Measurements from ENCODE around the gene SMIM12.
"Not testable (repeated sequence)": the region's sequence is repeated elsewhere in the genome, so short reads cannot be mapped to it uniquely, and the experiment has no call there.

SMIM12 gene

DNA sequence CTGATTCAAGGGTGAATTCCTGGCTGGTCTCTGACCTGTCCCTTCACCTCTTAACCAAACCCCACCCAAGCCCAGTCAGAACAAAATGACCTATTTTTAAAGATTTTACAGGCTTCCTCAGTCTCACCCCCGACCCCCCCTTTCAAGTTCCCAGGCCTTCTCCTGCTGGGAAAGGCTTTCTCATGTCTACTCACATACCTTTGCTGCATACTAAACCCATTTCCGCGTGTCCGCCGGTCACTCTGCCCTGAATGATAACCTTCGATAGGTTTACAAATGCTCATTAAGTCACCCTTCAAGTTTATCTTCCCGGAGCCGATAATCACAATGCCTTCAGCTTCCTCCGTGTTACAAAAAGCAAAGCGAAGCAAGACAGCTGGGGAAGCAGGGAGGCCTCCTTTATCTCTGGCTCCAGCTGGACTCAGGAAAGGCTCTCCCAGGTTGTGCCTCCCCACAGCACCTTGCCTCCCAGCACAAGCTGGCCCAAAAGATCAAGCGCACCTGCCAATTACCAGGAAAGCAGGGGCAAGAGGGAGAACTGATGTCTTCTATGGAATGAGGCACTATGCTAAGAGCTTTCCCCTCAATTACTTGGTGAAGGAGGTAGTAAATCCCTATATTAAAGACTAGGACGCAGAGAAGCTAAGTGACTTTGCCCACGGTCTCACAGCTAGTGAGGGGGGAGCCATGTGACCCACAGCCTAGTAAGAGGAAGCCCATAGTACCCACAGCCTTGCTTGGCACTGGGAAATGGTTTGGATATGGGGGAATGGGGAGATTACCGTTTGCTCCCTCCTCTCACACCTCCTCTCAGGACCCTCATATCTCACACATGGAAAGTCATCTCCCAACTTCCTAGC lies 15.9 kb downstream of the SMIM12 start:
- DNase-seq (ENCODE audit: low read depth) = no peak

DNA sequence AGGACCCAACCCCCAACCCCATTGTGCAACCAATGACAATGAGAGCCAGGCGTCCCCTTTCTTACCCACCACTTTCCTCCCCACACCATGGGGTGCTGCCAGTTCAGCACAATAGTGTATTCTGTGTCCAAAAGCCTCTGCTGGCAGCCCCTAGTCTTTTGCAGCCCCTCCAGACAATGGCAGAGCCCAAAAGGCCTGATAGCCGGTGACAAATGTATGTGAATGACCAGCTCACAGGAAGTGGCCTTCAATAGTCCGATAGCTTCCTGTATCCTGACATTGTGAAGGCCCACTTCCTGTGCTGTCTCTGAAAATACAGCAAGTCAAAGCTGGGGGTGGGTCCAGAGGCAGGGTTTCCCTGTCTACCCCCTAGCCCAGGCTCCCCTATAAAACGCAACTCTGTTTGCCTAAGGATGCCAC lies 16.6 kb downstream of the SMIM12 start:
- DNase-seq (ENCODE audit: low read depth) = no peak

DNA sequence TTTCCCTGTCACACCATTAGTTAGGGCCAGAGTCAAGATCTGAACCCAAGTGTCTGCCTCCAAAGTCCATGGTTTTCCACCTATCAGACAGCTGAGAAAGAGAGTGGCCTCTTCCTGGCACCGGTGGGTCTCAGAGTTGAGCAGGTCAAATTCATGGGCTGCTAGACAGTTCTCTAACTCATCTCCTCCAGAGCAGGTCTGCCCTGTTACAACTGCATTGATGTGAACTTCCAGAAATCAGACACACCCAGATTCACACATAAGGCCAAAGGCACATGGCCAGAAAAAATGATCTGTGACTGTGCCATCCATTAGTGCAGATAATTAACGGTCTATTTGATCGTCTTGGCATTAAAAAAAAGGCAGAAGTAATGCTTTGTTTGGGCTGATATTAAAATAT lies 17.5 kb downstream of the SMIM12 start:
- DNase-seq (ENCODE audit: low read depth) = no peak

DNA sequence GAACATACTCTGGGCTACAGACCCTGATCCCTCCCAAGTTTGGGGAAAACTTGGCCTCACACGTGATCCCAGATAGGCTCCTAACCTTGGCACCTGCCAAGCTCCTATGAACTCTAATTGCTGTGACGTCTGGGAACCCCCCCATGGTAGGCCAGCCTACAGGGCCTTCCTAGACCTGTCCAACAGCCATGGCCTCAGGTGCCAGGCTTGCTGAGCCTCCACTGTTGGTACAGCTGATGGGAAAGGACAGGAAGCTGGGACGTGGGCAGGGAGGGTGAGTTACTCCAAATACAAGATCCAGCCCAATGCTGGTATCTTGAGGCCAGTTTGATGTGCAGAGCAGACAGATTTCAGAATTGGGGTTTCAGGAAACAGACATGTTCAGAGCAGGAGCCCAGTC lies 19.1 kb downstream of the SMIM12 start:
- DNase-seq (ENCODE audit: low read depth) = no peak

DNA sequence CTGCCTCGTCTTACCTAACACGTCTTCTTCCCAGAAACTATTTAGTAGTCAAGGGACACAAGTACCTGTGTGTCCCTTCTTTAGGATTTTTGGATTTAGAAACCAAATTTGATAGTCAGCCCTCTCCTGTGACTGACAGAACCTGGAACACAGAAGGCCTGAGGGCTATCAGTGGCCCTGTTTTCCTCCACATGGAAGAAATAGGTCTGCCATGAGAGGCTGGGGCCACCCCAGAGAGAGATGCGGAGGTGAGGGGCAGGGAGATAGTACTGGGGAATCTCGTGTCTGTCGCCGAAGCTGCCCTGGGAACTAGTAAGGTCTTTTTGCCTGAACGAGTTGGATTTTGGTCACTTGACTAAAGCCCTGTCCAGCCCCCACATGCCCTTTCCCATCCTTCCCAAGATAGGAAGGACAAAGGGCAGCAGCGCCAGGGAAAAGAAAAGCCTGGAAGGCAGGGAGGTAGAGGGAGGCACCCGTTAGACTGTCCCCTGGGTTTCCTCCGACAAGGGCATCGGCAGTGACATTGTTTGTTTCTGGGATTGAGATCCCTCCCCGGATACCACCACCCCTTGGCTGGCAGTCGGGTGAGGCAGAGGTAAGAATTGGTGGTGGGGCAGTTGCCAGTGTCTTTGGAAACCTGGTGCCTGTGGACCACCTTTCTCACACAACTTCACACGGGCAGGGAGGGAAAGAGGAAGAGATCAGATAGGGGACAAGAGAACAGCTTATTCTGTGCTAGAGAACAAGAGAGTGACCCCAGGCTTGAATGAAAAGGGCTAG lies 19.8 kb downstream of the SMIM12 start:
- no peak for DNase-seq (ENCODE audit: low read depth)

DNA sequence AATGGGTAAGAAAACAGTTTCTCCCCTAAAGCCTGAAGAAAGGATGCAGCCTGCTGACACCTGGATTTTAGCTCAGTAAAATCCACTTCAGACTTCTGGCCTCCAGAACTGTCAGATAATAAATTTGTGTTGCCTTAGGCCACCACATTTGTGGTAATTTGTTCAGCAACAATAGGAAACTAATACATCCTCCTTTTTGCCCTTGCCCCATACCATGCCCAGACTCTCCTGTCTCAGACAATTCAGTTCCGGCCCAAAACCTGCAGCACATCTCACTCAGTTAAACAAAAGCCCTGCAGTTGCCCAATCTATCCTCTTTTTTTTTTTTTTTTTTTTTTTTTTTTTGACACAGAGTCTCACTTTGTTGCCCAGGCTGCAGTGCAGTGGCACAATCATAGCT lies 25.8 kb downstream of the SMIM12 start:
- DNase-seq (ENCODE audit: low read depth) = no peak

DNA sequence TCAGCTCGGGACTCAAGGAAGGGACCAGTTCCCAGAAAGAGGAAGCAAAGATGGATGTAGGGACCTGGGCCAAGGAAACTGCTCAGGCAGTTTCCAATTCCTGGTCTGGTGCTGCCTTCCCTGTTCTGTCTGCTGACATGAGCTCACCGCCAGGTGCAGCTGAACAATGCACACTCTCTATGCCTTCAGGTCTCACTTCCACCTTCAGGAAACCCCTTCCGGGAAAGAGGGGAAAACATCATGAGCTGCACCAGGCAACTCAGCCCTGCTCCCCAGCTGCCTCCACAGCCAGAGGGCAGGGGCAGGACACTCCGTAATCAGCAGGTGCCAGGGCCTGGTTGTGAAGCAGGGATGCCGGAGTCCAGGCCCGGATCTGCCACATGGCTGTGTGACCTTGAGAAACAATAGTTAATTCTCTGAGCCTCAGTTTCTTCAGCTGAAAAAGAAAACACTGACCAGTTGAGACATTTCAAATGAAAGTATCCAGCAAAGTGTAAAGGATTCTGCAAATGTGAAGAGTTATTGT lies 27.8 kb downstream of the SMIM12 start:
- DNase-seq (ENCODE audit: low read depth) = no peak

DNA sequence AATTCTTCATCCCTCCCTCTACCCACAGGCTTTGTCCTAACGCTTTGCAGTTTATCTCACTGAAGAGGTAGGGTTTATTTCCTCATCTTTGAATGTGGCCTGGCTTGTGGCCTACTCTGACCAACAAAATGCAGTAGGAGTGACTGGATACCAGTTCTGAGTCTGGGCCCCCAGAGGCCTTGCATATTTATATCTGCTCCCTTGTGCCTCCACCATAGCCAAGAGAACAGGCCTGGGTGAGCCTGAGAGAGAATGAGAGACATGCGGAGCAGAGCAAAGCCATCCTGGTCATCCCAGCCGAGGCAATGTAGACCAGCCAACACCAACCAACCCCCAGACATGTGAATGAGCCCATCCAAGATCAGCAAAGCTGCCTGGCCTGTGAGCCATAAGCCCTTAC lies 30.3 kb downstream of the SMIM12 start:
- DNase-seq (ENCODE audit: low read depth) = no peak

DNA sequence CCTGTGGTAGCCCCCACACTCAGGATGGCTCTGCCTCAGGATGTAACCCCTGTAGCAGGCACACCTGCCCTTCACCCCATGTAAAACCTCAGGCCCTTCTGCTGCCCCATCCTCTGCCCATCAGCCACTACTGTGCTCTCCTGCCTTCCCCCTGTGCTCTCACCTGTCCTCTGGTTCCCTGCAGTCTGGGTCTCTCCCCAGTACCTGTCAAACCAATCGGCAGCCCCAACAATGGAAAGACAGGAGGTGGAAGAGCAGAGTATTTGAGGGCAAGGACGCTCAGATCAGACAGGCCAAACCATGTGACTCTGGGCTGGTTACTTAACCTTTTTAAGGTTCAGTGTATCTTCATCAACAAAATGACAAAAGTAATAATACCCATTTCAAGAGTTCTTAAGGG lies 30.9 kb downstream of the SMIM12 start:
- DNase-seq (ENCODE audit: low read depth) = no peak

DNA sequence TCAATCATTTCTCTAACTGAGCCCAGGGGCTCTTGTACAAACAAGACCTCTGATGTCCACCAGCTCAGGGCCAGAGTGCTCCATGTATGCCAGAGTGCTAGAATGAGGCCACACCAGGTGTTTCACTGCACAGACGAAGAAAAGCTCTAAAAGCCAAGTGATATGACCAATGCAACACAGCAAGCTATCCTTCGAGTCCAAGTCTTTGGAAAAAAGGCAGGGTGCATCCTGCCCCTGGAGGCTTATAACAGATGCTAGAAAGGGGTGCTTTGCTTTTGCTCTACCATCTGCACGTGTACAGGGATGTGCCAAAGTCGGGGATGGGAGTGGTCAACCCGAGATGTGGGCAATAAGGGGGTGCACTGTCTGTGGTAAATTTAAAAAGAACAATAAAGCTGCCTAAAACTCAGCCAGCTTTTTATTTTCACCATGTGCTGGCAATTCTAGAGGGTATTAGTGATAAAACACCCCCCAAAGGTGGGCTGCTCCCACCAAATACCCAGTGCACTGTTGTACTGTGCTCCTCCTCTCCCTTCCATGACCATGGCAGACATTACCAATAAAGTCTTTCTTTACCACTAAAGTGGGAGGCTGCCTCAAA lies 32.1 kb downstream of the SMIM12 start:
- DNase-seq (ENCODE audit: low read depth) = no peak

DNA sequence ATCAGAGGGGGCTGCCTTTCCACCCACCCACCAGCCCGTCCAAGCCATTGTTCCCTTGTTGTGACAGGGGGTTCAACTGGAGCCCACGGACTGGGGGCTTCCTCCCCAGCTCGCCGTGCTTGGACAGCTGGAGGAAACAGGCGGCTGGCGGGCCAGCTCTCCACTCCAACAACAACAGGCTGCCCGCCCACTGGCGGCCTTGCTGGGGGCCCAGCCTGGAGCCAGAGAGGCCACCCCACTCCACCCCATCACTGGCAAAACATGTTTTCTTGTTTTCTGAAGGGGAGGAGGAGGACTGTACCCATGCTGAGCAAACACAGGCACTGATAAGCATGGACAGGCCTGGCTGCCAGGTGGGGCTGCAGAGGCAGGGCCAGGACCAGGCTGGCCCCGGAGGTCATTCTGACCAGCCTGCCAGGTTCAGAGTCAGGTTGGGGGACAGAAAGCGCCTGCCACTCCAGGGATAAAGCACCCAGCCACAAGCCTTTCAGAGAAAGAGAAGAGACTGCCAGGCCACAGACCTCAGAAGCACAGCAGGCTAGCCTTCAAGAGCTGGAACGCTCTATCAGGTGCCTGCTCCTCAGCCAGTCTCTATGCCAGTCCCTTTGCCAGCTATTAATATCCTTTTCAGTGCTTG lies 34.0 kb downstream of the SMIM12 start:
- DNase-seq (ENCODE audit: low read depth) = no peak

DNA sequence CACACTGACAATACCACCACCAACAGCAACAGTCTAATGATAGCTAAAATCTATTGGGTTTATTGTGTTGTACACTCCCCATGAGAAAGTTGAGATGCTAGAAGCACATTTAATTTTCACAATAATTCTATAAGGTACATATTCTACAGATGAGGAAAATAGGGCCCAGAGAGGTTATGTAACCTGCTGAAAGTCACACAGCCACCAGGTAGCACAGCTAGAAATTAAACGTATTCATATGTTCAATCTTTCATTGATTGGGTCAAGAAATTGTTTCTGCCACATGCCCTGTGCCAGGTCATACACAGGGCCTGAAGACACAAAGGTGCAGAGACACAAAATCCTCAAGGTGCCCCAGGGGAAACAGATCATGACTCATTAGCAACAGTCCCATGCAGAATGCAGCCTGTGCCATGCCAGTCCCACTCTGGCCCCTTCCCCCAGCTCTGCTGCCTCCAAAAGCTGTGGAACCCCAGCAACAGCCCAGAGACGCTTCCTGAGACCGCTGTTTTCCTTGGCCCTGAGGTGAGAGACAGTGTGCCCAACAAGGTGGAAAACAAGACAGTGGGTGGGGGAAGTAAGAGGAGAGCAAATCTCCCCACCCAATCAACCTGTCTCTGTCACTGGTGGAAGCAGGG lies 34.6 kb downstream of the SMIM12 start:
- no peak for DNase-seq (ENCODE audit: low read depth)

DNA sequence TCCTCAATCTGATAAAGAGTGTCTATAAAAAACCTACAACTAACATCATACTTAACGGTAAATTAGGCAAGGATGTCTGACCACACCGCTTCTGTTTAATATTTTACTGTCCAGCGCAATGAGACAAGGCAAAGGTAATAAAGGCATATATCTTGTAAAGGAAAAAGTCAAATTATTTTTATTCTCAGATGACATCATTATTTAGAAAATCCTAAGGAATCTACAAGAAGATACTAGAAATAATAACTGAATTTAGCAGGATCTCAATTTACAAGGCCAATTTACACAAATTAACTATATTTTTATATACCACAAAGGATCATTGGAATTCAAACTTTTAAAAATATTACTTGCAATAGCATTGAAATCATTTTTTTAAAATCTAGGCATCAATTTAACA lies 37.3 kb downstream of the SMIM12 start:
- no peak for DNase-seq (ENCODE audit: low read depth)

DNA sequence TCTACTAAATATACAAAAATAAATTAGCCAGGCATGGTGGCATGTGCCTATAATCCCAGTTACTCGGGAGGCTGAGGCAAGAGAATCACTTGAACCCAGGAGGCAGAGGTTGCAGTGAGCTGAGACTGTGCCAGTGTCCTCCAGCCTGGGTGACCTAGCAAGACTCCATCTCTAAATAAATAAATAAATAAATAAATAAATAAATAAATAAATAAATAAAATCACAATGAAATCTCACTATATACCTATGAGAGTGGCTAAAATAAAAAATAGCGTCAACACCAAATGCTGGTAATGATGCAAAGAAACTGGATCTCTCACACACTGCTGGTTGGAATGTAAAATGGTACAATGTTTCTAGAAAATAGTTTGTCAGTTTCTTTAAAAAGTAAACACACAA lies 40.7 kb downstream of the SMIM12 start:
- not testable (repeated sequence) for DNase-seq (ENCODE audit: low read depth)

DNA sequence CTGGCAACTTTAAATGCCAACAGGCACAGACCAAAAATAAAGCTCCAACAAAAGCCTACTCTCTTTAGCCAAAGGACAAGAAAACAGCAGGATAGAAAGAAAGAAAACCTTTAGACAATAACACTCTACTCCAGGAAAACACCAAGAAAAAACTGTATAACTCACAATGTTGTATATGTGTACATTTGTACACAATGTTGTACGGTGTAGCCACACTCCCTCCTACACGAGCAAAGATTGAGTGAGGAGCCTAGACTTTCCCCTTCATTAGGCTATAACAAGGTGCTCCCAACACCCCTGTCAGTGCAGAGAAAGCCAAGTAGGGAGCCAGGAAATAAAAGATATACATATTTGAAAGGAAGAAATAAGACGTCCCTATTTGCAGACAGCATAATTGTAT lies 42.8 kb downstream of the SMIM12 start:
- DNase-seq (ENCODE audit: low read depth) = no peak

DNA sequence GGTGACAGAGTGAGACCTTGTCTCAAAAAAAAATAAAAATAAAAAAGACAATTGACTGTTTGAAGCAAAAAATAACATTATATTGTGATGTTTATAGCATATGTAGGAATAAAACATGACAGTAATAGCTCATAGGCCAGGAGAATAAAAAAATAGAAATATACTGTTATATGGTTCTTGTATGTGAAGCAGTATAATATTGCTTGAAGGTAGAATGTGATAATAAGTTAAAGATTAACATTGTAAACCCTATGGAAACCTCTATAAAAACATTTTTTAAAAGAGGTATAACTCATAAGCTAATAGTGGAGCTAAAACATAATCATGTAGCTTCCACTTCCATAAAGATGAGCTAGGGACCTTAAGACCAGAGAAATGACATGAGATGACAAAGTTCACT lies 43.2 kb downstream of the SMIM12 start:
- no peak for DNase-seq (ENCODE audit: low read depth)

DNA sequence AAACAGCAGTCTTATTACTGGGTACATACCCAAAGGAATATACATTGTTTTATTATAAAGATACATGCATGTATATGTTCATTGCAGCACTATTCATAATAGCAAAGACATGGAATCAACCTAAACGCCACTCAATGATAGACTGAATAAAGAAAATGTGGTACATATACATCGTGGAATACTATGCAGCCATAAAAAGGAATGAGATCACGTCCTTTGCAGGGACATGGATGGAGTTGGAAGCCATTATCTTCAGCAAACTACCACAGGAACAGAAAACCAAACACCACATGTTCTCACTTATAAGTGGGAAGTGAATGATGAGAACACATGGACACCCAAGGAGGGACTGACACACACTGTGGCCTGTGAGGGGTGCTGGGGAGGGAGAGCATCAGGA lies 48.8 kb downstream of the SMIM12 start:
- not testable (repeated sequence) for DNase-seq (ENCODE audit: low read depth)

DNA sequence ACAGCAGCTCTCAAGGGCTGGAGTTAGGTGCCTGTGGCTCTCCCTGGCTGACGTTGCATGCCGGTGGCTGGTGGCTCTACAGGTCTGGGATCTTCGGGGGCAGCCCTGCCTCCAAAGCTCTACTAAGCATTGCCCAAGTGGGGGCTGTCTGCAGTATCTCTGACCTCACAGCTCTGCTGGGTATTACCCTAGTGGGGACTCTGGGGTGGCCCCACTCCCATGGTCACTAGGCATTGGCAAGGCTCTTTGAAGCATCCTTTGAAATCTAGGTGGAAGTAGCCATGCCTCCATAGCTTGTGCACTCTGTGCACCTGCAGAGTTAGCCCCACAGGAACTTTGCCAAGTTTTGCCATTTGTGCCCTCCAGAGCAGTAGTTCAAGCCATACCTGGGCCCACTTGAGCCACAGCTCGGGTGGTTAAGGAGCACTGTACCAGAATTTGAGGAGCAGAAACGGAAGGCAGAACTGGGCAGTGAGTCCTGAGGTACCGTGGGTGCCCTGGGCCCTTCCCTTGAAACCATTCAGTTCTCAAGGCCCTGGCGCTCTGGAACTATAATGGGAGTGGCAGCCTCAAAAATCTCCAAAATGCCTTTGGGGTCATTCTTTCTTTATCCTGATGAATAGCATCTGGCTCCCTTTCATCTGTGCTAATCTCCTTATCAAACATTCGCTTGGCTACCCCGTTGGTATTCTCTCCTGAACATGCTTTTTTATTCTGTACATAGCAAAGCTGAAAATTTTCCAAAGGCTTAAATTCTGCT lies 51.3 kb downstream of the SMIM12 start:
- no peak for DNase-seq (ENCODE audit: low read depth)

DNA sequence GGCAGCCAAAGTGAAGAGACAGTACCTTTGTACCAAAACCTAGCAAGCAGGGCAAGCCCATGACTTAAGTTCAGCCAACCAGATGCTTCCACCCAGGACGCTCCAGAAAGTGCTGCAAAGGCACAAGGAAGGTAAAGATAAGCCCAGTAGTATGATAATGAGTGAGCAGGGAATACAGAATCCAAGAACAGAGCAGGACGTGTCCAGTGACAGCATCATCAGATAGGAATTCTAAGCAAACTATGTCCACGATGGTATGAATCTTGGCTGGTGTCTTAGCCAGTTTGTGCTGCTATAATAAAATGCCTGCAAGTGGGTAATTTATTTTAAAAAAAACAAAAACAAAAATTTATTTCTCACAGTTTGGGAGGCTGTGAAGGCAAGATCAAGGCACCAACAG lies 53.2 kb downstream of the SMIM12 start:
- DNase-seq (ENCODE audit: low read depth) = no peak

DNA sequence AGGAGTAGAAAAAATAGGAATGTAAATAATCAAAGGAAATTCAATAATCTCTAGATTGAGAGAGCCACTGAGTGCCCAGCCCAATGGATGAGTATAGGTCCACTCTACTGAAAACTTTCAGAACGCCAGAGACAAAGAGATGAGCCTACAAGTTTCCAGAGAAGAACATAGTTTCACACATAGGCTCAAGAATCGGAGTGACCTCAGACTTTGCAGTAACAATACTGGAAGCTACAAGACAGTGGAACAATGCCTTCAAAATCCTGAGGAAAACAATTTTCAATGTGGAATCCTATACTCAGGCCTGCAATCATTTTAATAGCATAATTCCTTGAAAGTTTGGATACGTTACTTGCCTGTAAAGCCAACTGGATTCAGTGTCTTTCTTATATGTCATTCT lies 55.8 kb downstream of the SMIM12 start:
- DNase-seq (ENCODE audit: low read depth) = no peak

Measured in HS-5 (cell line).